ENCODE data around the gene SLC28A3.

DNA sequence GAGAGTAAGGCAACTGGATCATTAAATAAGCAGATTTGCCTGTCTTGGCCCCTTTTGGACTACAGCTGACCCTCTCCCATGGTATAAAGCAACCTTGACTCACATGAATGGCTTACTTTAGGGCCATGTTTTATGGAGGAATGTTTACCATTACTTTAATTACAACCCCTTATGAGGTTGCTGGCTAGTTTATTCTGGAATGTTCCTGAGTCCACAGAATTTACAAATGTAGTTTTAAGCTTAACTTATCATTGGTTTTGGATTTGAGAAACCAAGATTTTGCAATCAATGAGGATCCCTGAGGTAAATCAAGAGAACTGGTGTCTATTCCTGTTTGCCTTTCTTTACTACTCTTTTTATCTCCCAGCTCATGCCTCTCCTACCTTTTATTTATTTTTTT, 15.7 kb downstream of the SLC28A3 start:
- TF ChIP-seq GATA2 (IDR thresholded peaks at IDR 0.05; ENCODE audit: low read depth, low read length) (no peak), GATA3 (IDR thresholded peaks at IDR 0.05; ENCODE audit: low read depth, low read length) (no peak)

Data from SH-SY5Y (cell line).